Breast epithelium (tissue), 4 donors: Measurements from ENCODE around the gene PRPH. TPM values are rescaled to one million over a fixed set of nuclear protein-coding genes. Genes with fewer than 3 reads are reported as not detected.
"Not testable (repeated sequence)": the region's sequence is repeated elsewhere in the genome, so short reads cannot be mapped to it uniquely, and the experiment has no call there.

Experiments used
- DNase-seq, 2 donors: peaks; one replicate each; pipeline ENCODE4 v3.0.0-alpha.2; 2019; ENCODE audit warnings: low spot score in 2 of 2
- H3K27ac ChIP-seq, 2 donors: fragments of 200-600 bp; sonication (generic) in 1 of 2; one replicate each; pipeline ENCODE4 v1.5.1; 2016 to 2019; ENCODE audit warnings: mild to moderate bottlenecking in 1 of 2
- H3K27me3 ChIP-seq, 2 donors: fragments of 200-600 bp; sonication (generic) in 1 of 2; one replicate each; pipeline versions ENCODE4 v1.5.1 to v1.6.0; 2017 to 2019; ENCODE audit warnings: control low read depth in 1 of 2, mild to moderate bottlenecking in 1 of 2
- H3K36me3 ChIP-seq: fragments of 200-600 bp; one replicate; pipeline ENCODE4 v1.5.1; 2019
- H3K4me1 ChIP-seq, 2 donors: fragments of 200-600 bp; sonication (generic); one replicate each; pipeline ENCODE4 v1.5.1; 2016 to 2019; ENCODE audit warnings: control low read depth in 1 of 2
- H3K4me3 ChIP-seq, 3 donors: fragments of 200-600 bp; sonication (generic); 1 replicate in 2 of 3; 2 replicates in 1 of 3; pipeline ENCODE4 v1.5.1; 2016 to 2019; ENCODE audit warnings: mild to moderate bottlenecking in 3 of 3, moderate library complexity in 2 of 3
- H3K9me3 ChIP-seq, 2 donors: fragments of 200-600 bp; sonication (generic) in 1 of 2; one replicate each; pipeline ENCODE4 v1.5.1; 2016 to 2019; ENCODE audit warnings: control low read depth in 1 of 2
- CTCF ChIP-seq, 3 donors: fragments of 450-650 bp; IDR thresholded peaks; one replicate each; pipeline ENCODE4 v1.5.1; 2016 to 2017; ENCODE audit warnings: antibody characterized with exemption in 3 of 3, mild to moderate bottlenecking in 3 of 3, moderate library complexity in 3 of 3
- POLR2A ChIP-seq: fragments of 450-650 bp; IDR thresholded peaks from one replicate; pipeline ENCODE4 v1.6.1; 2016; ENCODE audit warnings: antibody characterized with exemption, mild to moderate bottlenecking, moderate library complexity
- POLR2AphosphoS5 ChIP-seq, 3 donors: sonication (generic); formaldehyde crosslinking; IDR thresholded peaks; one replicate each; pipeline ENCODE4 v1.6.1; 2017; ENCODE audit warnings: antibody characterized with exemption in 3 of 3
- intact Hi-C: fragments of 100-400 bp; cut with DNase I; formaldehyde crosslinking; loops from one replicate; pipeline ENCODE4 v1.15.1; 2023; ENCODE audit warnings: low total_unique reads
- total RNA-seq, 3 donors: library from RNA; depleted of rRNA; stranded (reverse); fragments of >200 nt; gene quantifications; one replicate each; pipeline ENCODE4 v1.1.0, GENCODE V29; 2016

The PRPH gene
- total RNA-seq, 3 donors from 2014 or later: 0.96 to 2.0 TPM; not detected in 1

GRCh38 chr12:49274396-49275069 lies 20.4 kb upstream of the PRPH start:
- Histone ChIP-seq H3K27ac (no peak overlapping the region), H3K36me3 (no peaks in the 10 kb centered on the region), H3K9me3 (no peaks in the 10 kb centered on the region), H3K4me3 (no peak overlapping the region), H3K27me3 (no peaks in the 10 kb centered on the region), H3K4me1 (no peaks in the 10 kb centered on the region)
- no peak for TF ChIP-seq POLR2A
- TF ChIP-seq POLR2AphosphoS5 (IDR thresholded peaks at IDR 0.05): no peak
- no peak for TF ChIP-seq CTCF (IDR thresholded peaks at IDR 0.05)
- intact Hi-C loops: no loop called here
- no peak for DNase-seq

- TF ChIP-seq POLR2AphosphoS5 (IDR thresholded peaks at IDR 0.05) (no peak), POLR2A (no peak), CTCF (IDR thresholded peaks at IDR 0.05) (no peak)
- no peak for DNase-seq
- H3K4me3 ChIP-seq: no peak overlapping the region
- no peaks in the 10 kb centered on the region for H3K27me3 ChIP-seq
- intact Hi-C loops: no loop called here
- H3K9me3 ChIP-seq: no peaks in the 10 kb centered on the region
- no peaks in the 10 kb centered on the region for H3K36me3 ChIP-seq
- H3K27ac ChIP-seq: no peak overlapping the region
- no peaks in the 10 kb centered on the region for H3K4me1 ChIP-seq
These were observed 18.4 kb upstream of the PRPH start for GRCh38 chr12:49276304-49277290.

- H3K9me3 ChIP-seq: no peaks in the 10 kb centered on the region
- no peak overlapping the region for H3K27ac ChIP-seq
- intact Hi-C loops: no loop called here
- H3K4me3 ChIP-seq: no peak overlapping the region
- no peak for DNase-seq
- H3K36me3 ChIP-seq: no peaks in the 10 kb centered on the region
- TF ChIP-seq POLR2AphosphoS5 (IDR thresholded peaks at IDR 0.05): no peak
- TF ChIP-seq CTCF (IDR thresholded peaks at IDR 0.05): no peak
- no peak for TF ChIP-seq POLR2A
- no peaks in the 10 kb centered on the region for H3K27me3 ChIP-seq
- no peaks in the 10 kb centered on the region for H3K4me1 ChIP-seq
These were observed 17.5 kb upstream of the PRPH start for GRCh38 chr12:49277466-49277865.

- no peaks in the 10 kb centered on the region for H3K9me3 ChIP-seq
- no peak overlapping the region for H3K4me3 ChIP-seq
- no peak for DNase-seq
- no peaks in the 10 kb centered on the region for H3K36me3 ChIP-seq
- TF ChIP-seq POLR2AphosphoS5 (IDR thresholded peaks at IDR 0.05) (no peak), CTCF (IDR thresholded peaks at IDR 0.05) (no peak), POLR2A (no peak)
- no peak overlapping the region for H3K27ac ChIP-seq
- no peaks in the 10 kb centered on the region for H3K4me1 ChIP-seq
- intact Hi-C loops: no loop called here
- no peaks in the 10 kb centered on the region for H3K27me3 ChIP-seq
These were observed 15.2 kb upstream of the PRPH start for GRCh38 chr12:49279706-49280159.

GRCh38 chr12:49280545-49280944 lies 14.4 kb upstream of the PRPH start:
- H3K36me3 ChIP-seq, DNase-seq, H3K4me1 ChIP-seq, intact Hi-C loops, H3K4me3 ChIP-seq, H3K27ac ChIP-seq, H3K27me3 ChIP-seq, H3K9me3 ChIP-seq: not testable (repeated sequence)
